GM23248 (cell line): ENCODE measurements around the gene MRPL40.

Experiments
- EZH2 ChIP-seq: fragments of 200-600 bp; sonication (generic); IDR thresholded peaks from 2 replicates; pipeline ENCODE4 v1.6.1; 2018; ENCODE audit warnings: antibody characterized with exemption, mild to moderate bottlenecking; ENCODE audit not compliant: insufficient read depth, poor library complexity, severe bottlenecking
- EZH2phosphoT487 ChIP-seq: fragments of 200-600 bp; sonication (generic); IDR thresholded peaks from 2 replicates; pipeline ENCODE4 v1.6.1; 2018; ENCODE audit warnings: antibody characterized with exemption, moderate library complexity, mild to moderate bottlenecking, low read depth; ENCODE audit not compliant: insufficient read depth

GRCh38 chr22:19449422-19449767, 17.1 kb downstream of the MRPL40 start:
- TF ChIP-seq EZH2 (no peak), EZH2phosphoT487 (no peak)
